ENCODE measurements around the gene DNMT3A. TPM values are rescaled to one million over a fixed set of nuclear protein-coding genes. Genes with fewer than 3 reads are reported as not detected.

The DNMT3A gene
- total RNA-seq, 2 experiments from 2014 or later, result 87.1 to 87.6 TPM

DNA sequence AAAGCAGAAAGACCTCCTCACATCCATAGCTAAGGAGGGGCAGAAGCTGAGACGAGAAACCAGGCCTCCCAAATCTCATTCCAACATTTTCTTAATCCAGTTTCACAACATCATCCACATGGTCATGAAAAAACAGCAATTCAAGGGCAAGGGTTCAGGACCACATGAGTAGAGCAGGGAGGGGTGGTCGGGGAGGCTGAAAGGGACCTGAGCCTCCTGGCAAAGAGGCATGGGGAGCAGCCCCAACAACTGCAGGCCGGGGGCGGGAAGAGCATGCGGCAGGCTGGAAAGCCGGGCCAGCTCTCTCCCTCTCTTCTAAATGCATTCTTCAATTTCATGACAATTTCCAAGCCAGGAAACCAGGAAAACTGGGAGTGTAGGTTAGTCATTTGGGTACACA, 76.7 kb downstream of the DNMT3A start:
- ChIA-PET POLR2A (no interaction called here), CTCF (no interaction called here)

GRCh38 chr2:25262288-25262687, 79.4 kb downstream of the DNMT3A start:
- CTCF ChIA-PET, result interaction anchor here (1.0 to 1.4 kb wide), 2 partner anchors 15 to 114 kb away, joined by 3 read pairs; no protein-coding TSS in a partner anchor
- POLR2A ChIA-PET, result interaction anchor here (0.6 kb wide), 2 partner anchors 10 to 599 kb away, joined by 3 to 5 read pairs; no protein-coding TSS in a partner anchor

- POLR2A ChIA-PET, result no interaction called here
- CTCF ChIA-PET, result no interaction called here
Measured at GRCh38 chr2:25259737-25260124, 82.0 kb downstream of the DNMT3A start.

GRCh38 chr2:25258847-25259736, 82.6 kb downstream of the DNMT3A start:
- POLR2A ChIA-PET, result no interaction called here
- CTCF ChIA-PET, result interaction anchor here (1.0 kb wide), 1 partner anchor 18 kb away, joined by 4 read pairs; no protein-coding TSS in a partner anchor

GRCh38 chr2:25257931-25258846, 83.5 kb downstream of the DNMT3A start:
- ChIA-PET CTCF (interaction anchor here (1.0 kb wide), 1 partner anchor 19 kb away, joined by 4 read pairs; no protein-coding TSS in a partner anchor), POLR2A (no interaction called here)

GRCh38 chr2:25257032-25257552, 84.6 kb downstream of the DNMT3A start:
- CTCF ChIA-PET, result no interaction called here
- POLR2A ChIA-PET, result interaction anchor here (0.5 kb wide), 1 partner anchor 462 kb away, joined by 3 read pairs; no protein-coding TSS in a partner anchor

DNA sequence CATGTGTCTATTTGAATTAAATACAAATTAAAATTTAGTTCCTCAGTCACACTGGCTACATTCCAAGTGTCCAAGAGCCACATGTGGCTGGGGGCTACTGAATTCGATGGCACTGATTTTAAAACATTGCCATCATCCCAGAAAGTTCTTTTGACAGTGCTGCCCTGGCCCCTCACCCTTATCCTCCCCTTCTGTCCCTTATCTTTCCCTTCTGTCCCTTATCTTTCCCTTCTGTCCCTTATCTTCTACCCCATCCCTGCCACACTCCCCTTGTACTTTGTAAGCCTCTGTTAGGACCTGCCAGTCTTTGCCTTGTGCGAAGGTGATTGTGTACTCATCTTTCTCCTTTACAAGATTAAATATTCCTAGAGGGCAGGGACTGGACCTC, 85.2 kb downstream of the DNMT3A start:
- CTCF ChIA-PET, result no interaction called here
- POLR2A ChIA-PET, result interaction anchor here (0.5 kb wide), 1 partner anchor 463 kb away, joined by 3 read pairs; no protein-coding TSS in a partner anchor

- ChIA-PET CTCF (interaction anchor here (1.1 kb wide), 1 partner anchor 17 kb away, joined by 3 read pairs; no protein-coding TSS in a partner anchor), POLR2A (interaction anchor here (1.1 kb wide), 1 partner anchor 18 kb away, joined by 3 read pairs; no protein-coding TSS in a partner anchor)
Measured at GRCh38 chr2:25255745-25256487, 85.8 kb downstream of the DNMT3A start.

DNA sequence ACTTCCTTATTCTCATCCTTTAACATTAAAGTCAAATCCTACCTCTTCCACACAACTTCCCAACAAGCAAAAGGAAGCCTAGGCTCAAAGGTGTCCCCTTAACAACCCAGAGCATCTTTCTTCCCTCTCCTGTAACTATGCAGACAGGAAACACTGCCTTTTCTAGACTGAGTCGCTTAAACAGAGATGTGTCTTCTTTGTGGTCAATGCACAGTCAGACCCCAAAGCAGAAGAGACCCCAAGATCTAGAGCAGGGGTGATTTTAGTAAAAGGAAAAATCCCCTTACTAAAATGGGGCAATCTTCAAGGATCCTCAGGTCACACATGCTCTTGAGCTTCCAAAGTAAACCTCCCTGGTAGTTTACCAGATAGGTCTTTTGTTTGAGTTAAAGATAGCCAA, 86.8 kb downstream of the DNMT3A start:
- ChIA-PET CTCF (interaction anchor here (1.1 kb wide), 1 partner anchor 18 kb away, joined by 3 read pairs; no protein-coding TSS in a partner anchor), POLR2A (interaction anchor here (1.1 kb wide), 1 partner anchor 18 kb away, joined by 3 read pairs; no protein-coding TSS in a partner anchor)

DNA sequence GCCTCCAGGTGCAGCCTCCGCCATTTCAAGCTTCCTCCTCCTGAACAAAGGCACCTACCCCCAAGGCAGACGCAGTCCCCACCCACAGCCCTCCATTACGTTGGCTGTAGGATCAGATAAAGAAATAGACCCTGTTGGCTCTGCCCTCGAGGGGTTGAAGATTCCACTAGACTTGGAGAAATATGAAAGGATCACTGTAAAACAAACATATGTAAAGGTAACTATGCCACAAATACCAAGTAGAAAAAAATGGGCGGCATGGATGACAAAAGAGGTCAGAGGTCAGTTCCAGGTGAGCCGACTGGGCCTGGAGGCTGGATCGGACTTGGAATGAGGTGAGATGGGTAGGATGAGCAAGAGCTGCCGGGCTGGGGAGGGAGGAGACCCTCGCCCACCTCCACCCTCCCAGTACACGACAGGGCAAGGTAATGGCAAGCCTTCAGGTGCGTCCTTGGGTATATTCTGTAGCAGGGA, 88.5 kb downstream of the DNMT3A start:
- POLR2A ChIA-PET, result interaction anchor here (0.7 kb wide), 2 partner anchors 23 to 537 kb away, joined by 3 read pairs; no protein-coding TSS in a partner anchor
- CTCF ChIA-PET, result interaction anchor here (1.9 kb wide), 1 partner anchor 24 kb away, joined by 6 read pairs; no protein-coding TSS in a partner anchor

DNA sequence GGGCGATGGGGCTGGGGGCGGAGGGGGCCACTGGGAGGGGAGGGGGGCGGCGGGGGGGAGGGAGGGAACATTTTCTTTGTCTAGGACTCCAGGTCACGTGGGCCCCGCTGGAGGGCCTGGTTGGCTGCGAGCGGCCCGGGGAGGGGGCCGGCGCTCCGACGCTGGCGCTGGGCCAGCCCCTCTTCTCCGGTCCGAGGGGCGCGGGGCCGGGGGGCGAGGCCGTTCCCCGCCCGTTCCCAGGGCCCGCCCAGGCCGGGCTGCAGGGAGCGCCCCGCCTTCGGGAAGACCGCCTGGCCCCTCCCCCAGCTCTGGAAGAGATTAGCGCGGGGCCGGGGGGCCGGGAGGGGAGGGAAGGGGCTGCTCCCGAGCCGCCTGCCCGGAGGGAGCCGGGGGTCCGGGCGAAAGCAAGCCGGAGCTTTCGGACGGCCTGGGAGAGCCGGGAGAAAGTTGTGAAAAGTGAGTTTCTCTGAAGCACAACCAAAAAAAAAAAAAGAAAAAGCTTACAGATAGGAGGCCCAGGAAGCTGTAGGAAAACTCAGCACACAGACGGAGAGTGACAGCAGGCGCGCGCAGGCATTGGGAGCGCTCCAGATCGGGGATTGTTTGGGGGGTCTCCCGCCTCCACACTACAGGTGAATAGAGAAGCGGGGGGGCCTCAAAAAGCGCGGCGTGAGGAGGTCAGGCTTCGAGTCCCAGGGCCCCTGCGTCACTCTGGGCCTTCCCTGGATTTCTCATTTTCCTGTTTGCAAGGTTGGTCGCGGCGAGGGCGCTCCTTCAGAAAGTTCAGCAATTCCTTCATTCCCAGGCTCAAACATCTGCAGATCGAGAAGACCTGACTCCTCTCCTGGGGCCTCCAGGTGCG, 89.2 kb downstream of the DNMT3A start:
- ChIA-PET CTCF (interaction anchor here (1.4 to 1.9 kb wide), 2 partner anchors 24 to 57 kb away, joined by 3 to 6 read pairs; no protein-coding TSS in a partner anchor), POLR2A (interaction anchor here (0.7 kb wide), 3 partner anchors 10 to 536 kb away, joined by 3 to 5 read pairs (median 3); no protein-coding TSS in a partner anchor)

DNA sequence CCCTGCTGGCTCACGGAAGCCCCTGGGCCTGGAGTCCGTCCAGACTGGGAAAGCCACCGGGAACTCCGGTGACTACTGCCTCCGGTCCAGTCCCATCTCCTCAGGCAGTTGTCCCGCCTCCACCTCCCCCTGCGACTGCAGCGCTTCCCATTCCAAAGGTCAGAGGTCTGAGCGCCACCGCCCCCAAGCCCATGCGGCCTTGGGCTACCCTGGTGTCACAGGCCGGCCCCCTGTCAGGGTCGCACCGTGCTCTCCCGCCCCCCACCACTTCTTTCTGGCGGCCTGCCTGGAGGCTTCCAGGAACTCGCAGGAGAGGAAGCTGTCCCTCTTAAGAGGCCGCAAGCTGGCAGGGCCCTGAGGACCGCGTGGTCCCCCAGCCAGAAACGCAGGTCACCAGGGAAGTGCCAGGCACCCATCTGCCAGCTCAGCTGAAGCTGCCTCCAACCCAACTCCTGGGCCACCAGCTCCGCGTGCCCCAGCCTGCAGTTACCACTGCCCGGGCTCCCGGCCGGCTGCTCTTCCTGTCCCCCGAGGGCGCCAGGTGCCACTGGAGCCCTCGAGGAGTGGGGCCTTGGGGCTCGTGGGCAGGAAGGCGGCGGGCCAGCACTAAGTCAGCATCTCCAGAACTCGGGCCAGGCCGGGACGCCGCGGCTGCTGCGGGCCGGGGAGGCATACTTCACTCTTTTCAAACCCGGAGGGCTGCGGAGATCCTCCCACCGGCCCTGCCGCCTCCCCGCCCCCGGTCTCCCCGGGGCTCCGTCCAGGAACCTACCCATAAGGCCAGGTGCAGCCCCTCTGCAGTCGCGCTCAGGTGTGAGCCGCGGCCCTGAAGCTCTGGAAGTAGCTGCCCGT, 90.1 kb downstream of the DNMT3A start:
- POLR2A ChIA-PET, result interaction anchor here (0.7 kb wide), 2 partner anchors 11 to 22 kb away, joined by 4 to 5 read pairs; no protein-coding TSS in a partner anchor
- CTCF ChIA-PET, result interaction anchor here (1.4 to 1.9 kb wide), 2 partner anchors 25 to 57 kb away, joined by 3 to 6 read pairs; no protein-coding TSS in a partner anchor

DNA sequence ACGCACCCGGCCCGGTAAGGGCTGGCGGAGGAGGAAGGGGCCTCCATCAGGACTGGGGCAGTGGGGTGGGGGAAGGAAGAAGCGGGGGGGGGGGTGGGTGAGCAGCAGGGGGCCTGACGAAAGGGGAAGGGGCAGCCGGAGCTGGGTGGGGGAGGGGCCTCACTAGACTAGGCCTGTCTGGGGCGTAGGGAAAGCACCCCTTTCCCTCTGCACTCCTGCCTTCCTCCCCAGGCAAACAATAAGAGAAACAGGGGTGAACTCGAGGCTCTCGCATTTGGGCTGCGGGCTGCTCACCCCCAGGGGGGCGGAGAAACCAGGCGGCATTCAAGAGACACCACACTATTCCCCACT, 90.7 kb downstream of the DNMT3A start:
- ChIA-PET CTCF (interaction anchor here (0.6 to 1.9 kb wide), 3 partner anchors 9 to 26 kb away, joined by 3 to 6 read pairs (median 4); no protein-coding TSS in a partner anchor), POLR2A (interaction anchor here (0.7 kb wide), 1 partner anchor 23 kb away, joined by 4 read pairs; no protein-coding TSS in a partner anchor)

DNA sequence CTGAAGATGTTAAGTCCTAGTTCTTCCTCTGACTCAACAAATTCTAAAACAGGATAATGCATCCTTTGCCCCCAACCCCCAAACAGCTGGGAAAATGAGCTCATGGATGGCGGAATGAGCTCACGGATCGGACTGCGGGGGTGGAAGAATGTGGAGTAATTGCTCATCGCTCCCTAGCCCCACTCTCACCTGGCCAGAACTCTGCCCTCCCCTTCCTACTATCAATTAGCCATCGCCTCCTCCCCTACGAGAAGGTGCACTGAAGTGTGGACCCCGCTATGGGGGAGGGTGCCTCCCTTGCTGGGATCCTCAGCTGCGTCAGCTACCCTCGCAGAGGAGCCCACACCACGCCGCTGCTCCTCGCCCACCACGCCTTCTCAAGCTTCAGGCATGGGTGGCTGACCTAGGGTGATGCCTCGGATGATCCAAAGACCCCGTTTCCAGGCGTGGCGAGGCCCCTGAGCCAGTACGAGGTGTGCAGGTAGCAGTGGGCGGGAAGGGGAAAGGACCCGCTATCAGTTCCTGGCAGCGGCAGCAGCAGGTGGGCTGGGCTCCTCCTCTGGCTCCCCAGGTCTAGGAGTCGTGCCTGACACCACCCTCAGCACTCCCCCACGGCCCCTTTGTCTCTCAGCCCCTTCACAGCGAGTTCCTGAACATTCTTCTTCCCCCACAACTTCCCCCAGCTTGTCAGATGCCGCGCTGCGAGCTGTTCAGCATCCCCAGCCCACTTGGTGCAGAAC, 91.2 kb downstream of the DNMT3A start:
- POLR2A ChIA-PET, result interaction anchor here (0.6 kb wide), 1 partner anchor 256 kb away, joined by 3 read pairs; no protein-coding TSS in a partner anchor
- CTCF ChIA-PET, result interaction anchor here (0.6 to 1.2 kb wide), 2 partner anchors 8 to 23 kb away, joined by 3 to 4 read pairs; no protein-coding TSS in a partner anchor

- ChIA-PET POLR2A (interaction anchor here (0.6 kb wide), 1 partner anchor 256 kb away, joined by 3 read pairs; no protein-coding TSS in a partner anchor), CTCF (interaction anchor here (1.2 kb wide), 1 partner anchor 24 kb away, joined by 4 read pairs; no protein-coding TSS in a partner anchor)
Measured at GRCh38 chr2:25249785-25250184, 91.9 kb downstream of the DNMT3A start.
